HepG2 (cell line): ENCODE results near the gene ARL10. TPM values are rescaled to one million over a fixed set of nuclear protein-coding genes. Genes with fewer than 3 reads are reported as not detected.

Experiments
- ATAC-seq: fragments of 200-7000 bp; cut with Tn5 transposase; 3 replicates; pipeline ENCODE4 v1.9.1; 2020; ENCODE audit warnings: mild to moderate bottlenecking, moderate library complexity
- BruUV-seq: library from RNA; stranded (reverse); fragments of 400-500 nt; replicated peaks from 2 replicates; lab custom pipeline; 2021; lab: Mats Ljungman, UMichigan
- CTCF ChIA-PET: fragments of 300-600 bp; formaldehyde crosslinking; extraction: SDS; loops from one replicate; lab custom pipeline; 2021; ENCODE audit warnings: low total read pairs, inconsistent platforms, low intra/inter-chr PET ratio; lab: Yijun Ruan, JAX
- POLR2A ChIA-PET: fragments of 350-600 bp; sonication (Branson Sonifier 250); formaldehyde crosslinking; loops from one replicate; lab custom pipeline; 2020; ENCODE audit warnings: antibody characterized with exemption, inconsistent platforms; lab: Yijun Ruan, JAX
- DNase-seq: peaks from one replicate; pipeline ENCODE4 v3.0.0-alpha.2; 2015; ENCODE audit warnings: low spot score
- FAIRE-seq: peaks from 3 replicates; lab custom pipeline; 2011; peaks lifted over from hg19 to GRCh38; lab: Jason Lieb, UNC
- H2AFZ ChIP-seq: one replicate; pipeline ENCODE4 v1.6.1; 2011; ENCODE audit warnings: low read length, inconsistent platforms
- H3K27ac ChIP-seq: fragments of 300-600 bp; 3 replicates; pipeline ENCODE4 v1.8.0; 2011; ENCODE audit warnings: mixed run types, mild to moderate bottlenecking, mixed read lengths, low read length, inconsistent platforms; ENCODE audit not compliant: insufficient read depth; ENCODE audit errors: extremely low read length
- H3K27me3 ChIP-seq, 2 experiments: fragments of 200-600 bp in 1 of 2; 2 replicates in 1 of 2; 3 replicates in 1 of 2; pipeline versions ENCODE4 v1.6.0 to v1.8.0; 2011; ENCODE audit warnings: low read length in 2 of 2, mild to moderate bottlenecking in 2 of 2, moderate library complexity in 2 of 2, inconsistent platforms in 1 of 2; ENCODE audit not compliant: insufficient read depth in 2 of 2, control insufficient read depth in 1 of 2
- H3K36me3 ChIP-seq, 2 experiments: fragments of 200-600 bp in 1 of 2; replicated peaks in 1 of 2; 2 replicates in 1 of 2; 3 replicates in 1 of 2; pipeline versions ENCODE4 v1.5.1 to v1.8.0; 2011; ENCODE audit warnings: low read length in 2 of 2, inconsistent platforms in 1 of 2; ENCODE audit not compliant: insufficient read depth in 2 of 2, control insufficient read depth in 1 of 2
- H3K4me1 ChIP-seq: 2 replicates; pipeline ENCODE4 v1.5.1; 2012; ENCODE audit warnings: low read length, inconsistent platforms; ENCODE audit not compliant: insufficient read depth
- H3K4me2 ChIP-seq: 2 replicates; pipeline ENCODE4 v1.6.0; 2011; ENCODE audit warnings: low read depth, low read length, inconsistent platforms
- H3K4me3 ChIP-seq, 3 experiments: fragments of 200-600 bp in 1 of 3; sonication (generic), shearing (Covaris generic) in 1 of 3; replicated peaks in 1 of 3; 2 replicates each; pipeline ENCODE4 v1.5.1; 2011 to 2016; ENCODE audit warnings: low read length in 3 of 3, inconsistent platforms in 2 of 3, low read depth in 2 of 3, mild to moderate bottlenecking in 2 of 3, control low read depth in 1 of 3, mixed read lengths in 1 of 3; ENCODE audit not compliant: insufficient read depth in 1 of 3
- H3K79me2 ChIP-seq: one replicate; pipeline ENCODE4 v1.6.1; 2011; ENCODE audit warnings: low read length, inconsistent platforms; ENCODE audit not compliant: insufficient read depth
- H3K9ac ChIP-seq: 2 replicates; pipeline ENCODE4 v1.6.0; 2011; ENCODE audit warnings: mild to moderate bottlenecking, low read depth, low read length, inconsistent platforms; ENCODE audit not compliant: insufficient read depth
- H3K9me3 ChIP-seq: 2 replicates; pipeline ENCODE4 v1.5.1; 2012; ENCODE audit warnings: mild to moderate bottlenecking, low read length
- H4K20me1 ChIP-seq: 2 replicates; pipeline ENCODE4 v1.6.0; 2011; ENCODE audit warnings: inconsistent platforms, mild to moderate bottlenecking, low read length, moderate library complexity; ENCODE audit not compliant: insufficient read depth
- HNRNPH1 ChIP-seq: fragments of 200-400 bp; formaldehyde crosslinking; optimal IDR thresholded peaks from 2 replicates; pipeline ENCODE3; 2017; ENCODE audit warnings: mild to moderate bottlenecking, low read depth, low read length
- RARG ChIP-seq: sonication (generic); formaldehyde crosslinking; IDR thresholded peaks from 2 replicates; pipeline ENCODE4 v1.4.0; 2020; ENCODE audit warnings: low read depth, mild to moderate bottlenecking, missing genetic modification reagents
- RFXAP ChIP-seq: sonication (generic); formaldehyde crosslinking; IDR thresholded peaks from 2 replicates; pipeline ENCODE4 v1.4.0; 2020; ENCODE audit warnings: missing genetic modification reagents, borderline replicate concordance
- SMARCE1 ChIP-seq: fragments of 450-650 bp; IDR thresholded peaks from 2 replicates; pipeline ENCODE4 v1.6.1; 2017; ENCODE audit warnings: borderline replicate concordance
- ZNF263 ChIP-seq: sonication (generic); formaldehyde crosslinking; IDR thresholded peaks from 2 replicates; pipeline ENCODE4 v1.4.0; 2020; ENCODE audit warnings: missing genetic modification reagents
- ZNF510 ChIP-seq: sonication (generic); formaldehyde crosslinking; IDR thresholded peaks from 2 replicates; pipeline ENCODE4 v1.4.0; 2020; ENCODE audit warnings: low read depth, mild to moderate bottlenecking, missing genetic modification reagents
- ZNF577 ChIP-seq: sonication (generic); formaldehyde crosslinking; IDR thresholded peaks from 2 replicates; pipeline ENCODE4 v1.4.0; 2020; ENCODE audit warnings: mild to moderate bottlenecking, low read depth, missing genetic modification reagents, borderline replicate concordance
- WGBS: methylation state at CpG from one replicate; pipeline ENCODE4 v1.1.6; 2017; ENCODE audit warnings: low lambda C conversion rate; 5-methylcytosine and 5-hydroxymethylcytosine counted together
- in situ Hi-C: cut with HindIII; loops from 2 replicates; pipeline ENCODE4 v1.10.0; 2017; ENCODE audit warnings: low pct_unique_long_range_greater_than_20kb; ENCODE audit not compliant: extremely low pct_ligation_motif_present
- intact Hi-C: fragments of 100-400 bp; cut with micrococcal nuclease; formaldehyde crosslinking; loops from one replicate; pipeline ENCODE4 v1.10.0; 2022; ENCODE audit not compliant: unreplicated experiment
- polyA plus RNA-seq, 8 experiments: library from polyadenylated mRNA; depleted of rRNA in 3 of 8; stranded (reverse) in 7 of 8; unstranded in 1 of 8; fragments of >200 nt; fragmentation: Illumina TruSeq in 4 of 8; extraction: Trizol in 4 of 8; gene quantifications; 2 replicates each; pipeline versions ENCODE4 v1.2.1 to v1.2.3, GENCODE V29; 2011 to 2016; ENCODE audit warnings: low read depth in 4 of 8, missing spikeins in 1 of 8, mixed read lengths in 1 of 8; ENCODE audit not compliant: insufficient read depth in 1 of 8
- total RNA-seq, 5 experiments: library from RNA; depleted of rRNA; stranded (reverse); fragments of >200 nt; fragmentation: Illumina TruSeq; extraction: Trizol; gene quantifications; 2 replicates each; pipeline ENCODE4 v1.2.3, GENCODE V29; 2016; ENCODE audit warnings: low read depth in 1 of 5
- TF ChIP-seq, protein P1 (sequence below): sonication (generic); formaldehyde crosslinking; IDR thresholded peaks from 2 replicates; pipeline ENCODE4 v1.5.1; 2020; ENCODE audit warnings: mild to moderate bottlenecking, missing genetic modification reagents, borderline replicate concordance

Gene ARL10
- total and polyA plus RNA-seq, 2 of the 13 experiments (the other 11 are each of a cell fraction or from before 2014, with no cell fraction given) = 0.18 to 0.50 TPM

DNA sequence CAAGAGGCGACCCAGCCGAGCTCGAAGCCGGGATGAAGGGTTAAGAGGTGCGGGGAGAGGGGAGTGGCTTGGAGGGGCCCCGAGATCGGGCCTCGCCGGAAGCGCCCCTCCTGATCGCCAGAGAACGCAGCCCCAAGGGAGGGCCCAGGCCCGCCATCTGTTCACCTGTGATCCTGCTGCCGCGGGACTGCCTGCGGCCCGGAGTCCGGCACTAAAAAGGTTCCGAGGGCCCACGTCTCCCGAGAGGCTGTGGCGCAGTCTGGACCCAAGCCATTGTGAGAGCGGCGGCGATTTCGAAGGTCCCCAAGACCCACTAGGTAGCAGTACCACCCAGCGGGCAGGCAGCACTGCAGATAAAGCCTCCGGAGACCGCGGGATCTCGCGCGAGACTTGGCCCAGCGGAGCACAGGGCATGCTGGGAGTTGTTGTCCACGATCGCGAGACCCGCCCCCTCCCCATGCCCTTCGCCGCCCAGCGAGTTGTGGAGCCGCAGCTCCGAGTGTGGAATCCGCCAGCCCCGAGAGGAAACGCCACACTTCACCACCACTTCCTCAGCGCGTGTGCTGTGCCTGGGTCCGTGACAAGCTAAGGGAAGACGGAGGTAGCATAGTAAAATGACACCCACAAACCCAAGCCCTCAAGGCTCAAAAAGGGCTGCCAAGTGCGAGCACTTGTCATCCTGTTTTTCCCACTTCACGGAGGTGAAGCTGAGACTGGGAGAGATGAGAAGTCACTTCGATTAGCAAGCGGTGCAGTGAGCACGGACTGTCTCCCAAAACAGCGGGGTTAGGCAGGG, 3.7 kb upstream of the ARL10 start, which contains the start of gene KIAA1191 (continued):
- TF ChIP-seq HNRNPH1 = peak; percentile 51
- TF ChIP-seq, all 625 proteins: peak for 298

DNA sequence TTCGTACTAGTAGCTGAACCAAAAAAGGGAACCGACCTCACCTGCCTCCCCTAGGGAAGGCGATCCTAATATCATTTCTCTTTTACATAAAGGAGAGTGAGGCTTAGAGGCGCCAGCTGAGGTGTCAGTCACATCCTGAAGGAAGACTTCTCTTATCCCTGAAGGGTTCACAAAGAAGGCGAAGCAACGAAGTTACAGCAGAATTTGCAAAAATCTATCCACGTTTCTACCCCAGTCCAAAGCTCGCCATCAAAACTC, 3.1 kb upstream of the ARL10 start:
- Histone ChIP-seq H3K9me3 (no peaks in the 10 kb centered on the region), H3K4me2 (peak overlapping the region; percentile 89), H3K4me1 (peaks cover 51% of the 10 kb centered on the region), H3K4me3 (peak overlapping the region; percentile 76 to 91 (median 87)), H3K27ac (no peak overlapping the region), H3K79me2 (peaks cover 30% of the 10 kb centered on the region), H3K9ac (peak overlapping the region; percentile 84; the same call in 1 of the 2 replicates), H3K27me3 (peaks cover 3 to 6% of the 10 kb centered on the region in 2 experiments; a peak in 4 of 5 replicates), H4K20me1 (no peaks in the 10 kb centered on the region; the same call in 1 of the 2 replicates), H3K36me3 (peaks cover 3 to 16% of the 10 kb centered on the region in 2 experiments), H2AFZ (peak overlapping the region; percentile 91)
- DNase-seq (no peak), ATAC-seq (peak; percentile 15), FAIRE-seq (peak; percentile 40)
- intact Hi-C loops (loop anchor here (1.0 kb wide), 1 partner anchor 10 kb away; no protein-coding TSS in a partner anchor), in situ Hi-C loops (no loop called here)
- 13% methylated on average over 8 of the region's 8 CpGs for WGBS
- BruUV-seq = TSS peak; percentile 58
- TF ChIP-seq RARG (CRISPR knock-in tag) (0 out of 2 replicates have a peak, but pooled peaks have one; percentile 21), SMARCE1 (no peak)
- CTCF ChIA-PET = no interaction called here
- POLR2A ChIA-PET = interaction anchor here (0.7 to 3.9 kb wide), 13 partner anchors 10 to 187 kb away, joined by 3 to 37 read pairs (median 6); partner anchors contain the start of genes CDHR2, FAF2, HIGD2A and NOP16

DNA sequence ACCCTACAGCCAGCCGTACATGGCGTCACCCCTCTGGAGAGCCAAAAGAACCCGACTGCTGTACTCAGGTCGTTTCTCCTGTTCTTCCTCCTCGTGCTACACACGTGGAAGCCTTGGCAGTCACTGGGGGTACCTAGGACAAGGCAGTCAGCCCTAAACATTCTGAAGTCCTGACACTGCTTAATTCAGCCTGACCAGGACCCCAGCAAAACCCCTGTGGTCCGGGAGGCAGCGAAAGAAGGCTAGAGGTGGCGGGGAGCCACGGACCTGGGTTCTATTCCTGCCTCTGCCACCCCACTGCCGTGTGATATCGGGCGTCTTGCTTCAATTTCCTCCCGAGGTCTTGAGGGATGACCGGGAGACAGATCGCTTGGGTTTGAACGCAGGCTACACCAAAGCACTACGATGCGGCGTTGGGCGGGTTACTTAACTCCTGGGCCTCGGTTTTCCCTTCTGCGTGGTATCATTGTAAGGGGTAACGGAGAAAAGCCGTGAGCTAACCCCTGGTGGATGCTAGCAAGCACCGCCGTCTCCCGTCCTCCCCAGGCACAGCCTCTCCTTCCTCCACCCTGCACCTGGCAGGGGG, 429 bp upstream of the ARL10 start:
- no peak overlapping the region for H2AFZ ChIP-seq
- no peaks in the 10 kb centered on the region for H3K9me3 ChIP-seq
- H3K9ac ChIP-seq = no peak overlapping the region; the same call in 1 of the 2 replicates
- ATAC-seq (no peak), DNase-seq (no peak), FAIRE-seq (no peak)
- BruUV-seq = no TSS peak
- no peaks in the 10 kb centered on the region for H4K20me1 ChIP-seq
- in situ Hi-C loops (no loop called here), intact Hi-C loops (no loop called here)
- H3K79me2 ChIP-seq = peaks cover 12% of the 10 kb centered on the region
- ChIA-PET POLR2A (no interaction called here), CTCF (no interaction called here)
- peaks cover 57% of the 10 kb centered on the region for H3K4me1 ChIP-seq
- H3K27ac ChIP-seq = no peak overlapping the region
- H3K27me3 ChIP-seq = peaks cover 3 to 6% of the 10 kb centered on the region in 2 experiments; a peak in 4 of 5 replicates
- H3K4me2 ChIP-seq = peak overlapping the region; percentile 93
- 30% methylated on average over 22 of the region's 28 CpGs for WGBS
- no peaks in the 10 kb centered on the region for H3K36me3 ChIP-seq
- H3K4me3 ChIP-seq = peak overlapping the region; percentile 30 to 64 (median 44); a peak in 5 of 6 replicates
- TF ChIP-seq ZNF577 (CRISPR knock-in tag) = no peak
- no peak for TF ChIP-seq RFXAP
- TF ChIP-seq, protein P1, sequence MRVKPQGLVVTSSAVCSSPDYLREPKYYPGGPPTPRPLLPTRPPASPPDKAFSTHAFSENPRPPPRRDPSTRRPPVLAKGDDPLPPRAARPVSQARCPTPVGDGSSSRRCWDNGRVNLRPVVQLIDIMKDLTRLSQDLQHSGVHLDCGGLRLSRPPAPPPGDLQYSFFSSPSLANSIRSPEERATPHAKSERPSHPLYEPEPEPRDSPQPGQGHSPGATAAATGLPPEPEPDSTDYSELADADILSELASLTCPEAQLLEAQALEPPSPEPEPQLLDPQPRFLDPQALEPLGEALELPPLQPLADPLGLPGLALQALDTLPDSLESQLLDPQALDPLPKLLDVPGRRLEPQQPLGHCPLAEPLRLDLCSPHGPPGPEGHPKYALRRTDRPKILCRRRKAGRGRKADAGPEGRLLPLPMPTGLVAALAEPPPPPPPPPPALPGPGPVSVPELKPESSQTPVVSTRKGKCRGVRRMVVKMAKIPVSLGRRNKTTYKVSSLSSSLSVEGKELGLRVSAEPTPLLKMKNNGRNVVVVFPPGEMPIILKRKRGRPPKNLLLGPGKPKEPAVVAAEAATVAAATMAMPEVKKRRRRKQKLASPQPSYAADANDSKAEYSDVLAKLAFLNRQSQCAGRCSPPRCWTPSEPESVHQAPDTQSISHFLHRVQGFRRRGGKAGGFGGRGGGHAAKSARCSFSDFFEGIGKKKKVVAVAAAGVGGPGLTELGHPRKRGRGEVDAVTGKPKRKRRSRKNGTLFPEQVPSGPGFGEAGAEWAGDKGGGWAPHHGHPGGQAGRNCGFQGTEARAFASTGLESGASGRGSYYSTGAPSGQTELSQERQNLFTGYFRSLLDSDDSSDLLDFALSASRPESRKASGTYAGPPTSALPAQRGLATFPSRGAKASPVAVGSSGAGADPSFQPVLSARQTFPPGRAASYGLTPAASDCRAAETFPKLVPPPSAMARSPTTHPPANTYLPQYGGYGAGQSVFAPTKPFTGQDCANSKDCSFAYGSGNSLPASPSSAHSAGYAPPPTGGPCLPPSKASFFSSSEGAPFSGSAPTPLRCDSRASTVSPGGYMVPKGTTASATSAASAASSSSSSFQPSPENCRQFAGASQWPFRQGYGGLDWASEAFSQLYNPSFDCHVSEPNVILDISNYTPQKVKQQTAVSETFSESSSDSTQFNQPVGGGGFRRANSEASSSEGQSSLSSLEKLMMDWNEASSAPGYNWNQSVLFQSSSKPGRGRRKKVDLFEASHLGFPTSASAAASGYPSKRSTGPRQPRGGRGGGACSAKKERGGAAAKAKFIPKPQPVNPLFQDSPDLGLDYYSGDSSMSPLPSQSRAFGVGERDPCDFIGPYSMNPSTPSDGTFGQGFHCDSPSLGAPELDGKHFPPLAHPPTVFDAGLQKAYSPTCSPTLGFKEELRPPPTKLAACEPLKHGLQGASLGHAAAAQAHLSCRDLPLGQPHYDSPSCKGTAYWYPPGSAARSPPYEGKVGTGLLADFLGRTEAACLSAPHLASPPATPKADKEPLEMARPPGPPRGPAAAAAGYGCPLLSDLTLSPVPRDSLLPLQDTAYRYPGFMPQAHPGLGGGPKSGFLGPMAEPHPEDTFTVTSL = no peak
- TF ChIP-seq ZNF510 (CRISPR knock-in tag) = no peak
- TF ChIP-seq ZNF263 = peak; percentile 49; the same call in 1 of the 2 replicates
